HG03045 (cell line): ENCODE results near the gene BRINP2.

ENCODE experiments used
- ATAC-seq: cut with Tn5 transposase; IDR thresholded peaks from one replicate; pipeline ENCODE4 v1.9.1; 2021; ENCODE audit warnings: mild to moderate bottlenecking, moderate library complexity; ENCODE audit not compliant: unreplicated experiment

BRINP2 gene

DNA sequence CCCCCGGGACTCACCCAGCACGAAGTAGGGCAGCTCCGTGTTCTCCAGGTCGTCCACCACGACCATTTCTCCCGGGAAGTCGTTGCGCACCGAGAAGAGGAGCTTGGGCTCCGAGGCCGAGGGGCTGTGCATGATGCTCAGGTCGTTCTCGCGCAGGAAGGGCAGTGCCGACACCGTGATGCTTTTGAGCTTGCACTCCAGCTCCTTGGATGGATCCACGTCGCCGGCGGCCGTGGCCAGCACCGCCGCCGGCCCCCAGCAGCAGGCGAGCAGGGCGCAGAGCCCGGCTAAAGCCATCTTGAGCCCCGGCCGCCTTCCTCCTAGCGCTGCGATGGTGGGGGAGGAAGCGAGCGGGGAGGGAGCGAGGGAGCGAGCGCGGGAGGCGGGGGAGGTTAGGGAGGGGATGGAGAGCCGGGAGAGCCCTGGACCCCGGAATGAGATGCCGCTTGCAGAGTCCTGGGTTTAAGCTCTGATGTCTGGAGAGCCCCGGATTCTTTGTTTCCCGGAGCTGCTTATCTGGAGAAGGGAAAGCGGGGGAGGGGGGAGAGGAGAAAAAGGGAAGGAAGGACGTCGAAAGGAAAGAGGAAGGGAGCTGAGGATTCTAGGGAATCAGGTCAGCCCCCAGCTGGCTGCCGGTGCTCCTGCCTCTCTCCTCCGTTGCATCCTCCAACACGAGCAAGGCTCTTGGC lies 6.2 kb upstream of the BRINP2 start, which contains the start of gene ASTN1:
TSS of gene ASTN1 (minus strand) at position 333 of the 689 bp plus-strand sequence. CDS start at position 297, 36 bp downstream.
- no peak for ATAC-seq

DNA sequence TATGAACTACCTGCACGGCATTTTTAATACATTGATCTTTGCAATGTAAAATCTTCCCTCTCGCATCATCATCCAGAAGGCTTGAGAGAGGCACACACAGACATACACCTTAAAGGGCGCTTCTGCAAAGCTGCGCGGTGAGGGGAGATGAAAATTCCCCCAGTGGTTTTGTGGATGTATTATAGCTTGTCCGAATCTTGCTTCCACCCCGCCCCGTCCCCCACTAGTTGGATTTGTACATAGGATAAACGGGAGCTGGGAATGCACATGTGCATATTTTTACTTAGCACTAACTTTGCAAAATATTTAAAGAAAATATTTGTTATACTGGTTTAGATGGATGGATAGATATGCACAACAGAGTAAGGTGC lies 5.7 kb upstream of the BRINP2 start:
- no peak for ATAC-seq

DNA sequence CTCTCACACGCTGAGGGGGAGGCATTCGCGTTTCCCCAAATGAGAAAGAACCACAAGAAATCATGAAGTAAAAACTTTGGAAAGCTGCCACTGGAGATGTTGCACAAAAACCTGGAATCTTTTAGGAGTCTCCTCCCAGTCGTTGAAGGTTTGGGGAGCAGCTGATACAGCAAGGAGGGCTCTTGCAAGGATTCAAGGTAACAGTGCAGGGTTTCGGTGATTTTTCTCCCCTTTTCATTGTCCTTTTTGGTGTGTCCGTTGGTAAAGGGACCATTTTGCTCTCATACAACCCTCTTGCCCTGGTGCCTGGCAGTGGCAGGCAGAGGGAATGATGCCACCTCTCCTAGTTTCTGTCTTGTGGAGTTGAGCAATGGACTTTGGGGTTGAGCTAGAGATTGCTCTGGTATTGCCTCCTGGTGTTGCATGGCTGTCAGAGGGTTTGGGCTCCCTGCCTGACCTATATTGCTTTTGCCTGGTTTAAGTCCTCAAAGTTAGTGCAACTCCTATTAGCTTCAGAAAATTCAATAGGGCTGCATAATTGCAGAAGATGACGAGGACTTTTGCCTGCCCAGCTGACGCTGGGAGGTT lies 872 bp downstream of the BRINP2 start:
- no peak for ATAC-seq

DNA sequence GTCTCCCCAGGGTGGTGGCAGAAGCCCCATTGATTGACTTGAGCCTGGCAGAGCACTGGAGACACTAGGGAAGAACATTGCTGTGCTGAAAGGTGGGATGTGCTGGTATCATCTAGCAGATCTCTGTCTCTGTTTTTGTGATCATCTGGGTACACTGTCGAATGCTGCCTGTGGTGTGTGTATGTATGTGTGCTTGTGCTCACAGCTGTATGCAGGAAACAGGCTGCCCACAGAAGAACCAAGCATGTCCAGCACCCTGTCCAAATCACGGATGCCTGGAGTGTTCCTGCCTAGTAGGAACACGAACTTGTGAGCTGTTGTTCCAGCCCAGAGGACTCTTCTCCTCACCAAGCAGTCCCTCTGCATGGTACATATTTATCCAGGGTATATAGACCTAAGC lies 1.5 kb downstream of the BRINP2 start:
- ATAC-seq, result no peak

DNA sequence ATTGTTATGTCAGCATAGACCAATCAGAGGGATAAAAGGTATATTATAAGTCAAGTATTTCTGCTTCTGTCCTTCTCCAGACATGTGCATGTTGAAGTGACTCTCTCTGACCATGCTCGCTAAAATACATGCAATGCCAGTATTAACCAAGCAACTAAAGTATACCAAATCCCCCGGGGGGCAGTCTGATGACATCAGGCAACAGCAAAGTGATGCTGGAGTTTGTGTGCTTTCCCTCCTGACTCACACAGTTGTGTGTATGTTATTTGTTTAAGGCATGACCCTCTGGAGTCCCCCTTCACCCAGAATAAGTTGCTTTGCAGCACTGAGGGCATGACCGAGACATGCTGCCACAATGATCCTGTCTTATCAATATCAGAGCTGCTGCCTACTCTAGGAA lies 2.1 kb downstream of the BRINP2 start:
- ATAC-seq, result no peak

DNA sequence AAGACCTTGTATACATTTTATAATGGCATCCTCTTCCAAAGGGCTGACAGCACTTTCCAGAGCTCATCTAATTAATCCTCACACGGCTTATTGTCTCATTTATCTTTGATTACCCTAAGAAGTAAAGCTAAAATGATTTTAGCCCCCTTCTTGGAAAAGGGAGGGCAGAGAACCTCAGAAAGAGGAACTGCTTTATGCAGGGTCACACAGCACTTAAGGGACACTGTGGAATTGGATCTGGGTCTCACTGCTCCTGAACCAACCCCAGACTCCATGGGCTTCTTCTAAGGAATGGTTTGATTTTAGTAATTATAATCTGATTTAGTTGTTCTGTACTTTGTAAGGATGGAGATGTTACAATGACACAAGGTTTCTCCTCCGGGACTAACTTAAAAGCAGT lies 3.2 kb downstream of the BRINP2 start:
- no peak for ATAC-seq

DNA sequence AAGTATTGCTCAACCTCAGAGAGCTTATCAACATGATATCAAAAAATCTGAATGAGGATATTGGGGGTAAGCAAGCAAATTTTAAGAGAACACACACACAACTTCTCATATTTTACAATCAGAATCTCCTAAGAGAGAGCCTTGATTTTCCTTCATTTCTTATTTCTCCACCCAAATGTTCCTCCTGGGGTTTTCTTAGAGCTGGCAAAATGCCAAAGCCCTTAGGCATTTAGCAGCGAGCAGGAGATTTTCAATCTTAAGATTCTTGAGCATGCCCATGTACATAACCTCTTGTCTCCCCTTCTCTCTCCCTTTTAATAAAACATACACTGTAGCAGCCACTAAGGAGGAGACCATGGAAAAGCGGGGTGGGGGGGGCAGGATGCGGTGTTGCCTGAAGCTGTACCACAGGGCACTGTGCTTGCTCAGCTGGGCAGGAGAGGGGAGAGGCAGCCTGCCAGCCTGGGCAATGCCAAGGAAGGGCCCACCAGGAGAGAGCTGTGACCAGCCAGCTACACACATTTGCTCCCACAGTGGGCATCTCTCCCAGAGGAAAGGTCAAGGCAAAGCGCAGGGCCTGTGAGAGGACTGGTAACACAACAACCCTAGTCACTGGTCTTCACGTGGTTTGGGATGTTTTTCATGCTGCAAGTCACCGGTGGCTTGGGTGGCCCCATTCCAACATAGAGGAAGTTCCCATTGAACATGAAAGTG lies 4.3 kb downstream of the BRINP2 start:
- no peak for ATAC-seq

DNA sequence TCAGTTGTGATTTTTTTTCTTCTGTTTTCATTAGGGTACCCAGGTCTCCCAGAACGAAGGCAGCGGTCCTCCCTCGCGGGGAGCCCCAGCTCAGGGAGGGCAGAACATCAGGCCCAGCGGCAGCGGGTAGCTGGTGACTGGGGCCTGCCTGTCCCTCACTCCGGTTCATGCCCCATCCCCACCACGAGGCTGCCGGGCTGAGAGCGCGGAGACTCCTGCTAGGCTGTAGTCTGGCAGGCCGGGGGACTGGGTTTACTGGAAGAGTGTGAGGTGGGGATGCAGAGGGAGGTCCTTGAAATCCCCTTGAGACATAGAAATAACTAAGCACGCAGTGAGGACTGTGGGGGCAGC lies 10.5 kb downstream of the BRINP2 start:
- ATAC-seq, result peak; percentile 25

DNA sequence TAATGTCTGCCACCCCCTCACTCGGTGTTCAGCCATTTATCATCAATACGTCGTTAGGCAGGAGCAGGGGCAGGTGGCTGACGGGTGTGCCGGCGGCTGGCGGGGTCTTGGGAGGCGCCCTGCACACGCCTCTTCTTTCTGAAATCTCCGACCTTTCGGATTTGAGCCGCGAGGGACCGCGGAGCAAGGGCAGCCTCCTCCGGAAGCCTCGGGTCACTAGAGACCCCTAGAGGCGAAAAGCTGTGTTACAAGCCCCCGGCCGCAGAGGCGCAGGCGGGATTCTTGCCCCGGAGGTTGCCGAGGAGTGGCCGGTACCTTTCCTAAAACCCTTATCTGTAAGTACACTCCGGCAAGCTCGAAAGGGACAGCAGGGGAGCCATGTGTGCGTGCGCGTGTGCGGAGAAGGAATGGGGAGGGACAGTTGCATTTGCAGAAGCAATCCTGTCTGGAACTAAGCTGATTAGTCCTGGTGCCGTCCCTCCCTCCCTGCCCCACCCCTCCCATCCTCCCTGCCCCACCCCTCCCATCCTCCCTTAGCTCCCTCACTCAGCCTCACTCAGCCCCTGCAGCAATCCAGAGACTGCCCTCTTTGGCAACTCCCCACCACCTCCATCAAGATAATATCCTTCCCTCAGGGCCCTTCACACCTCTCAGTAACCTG lies 11.0 kb downstream of the BRINP2 start:
- peak; percentile 79 for ATAC-seq

DNA sequence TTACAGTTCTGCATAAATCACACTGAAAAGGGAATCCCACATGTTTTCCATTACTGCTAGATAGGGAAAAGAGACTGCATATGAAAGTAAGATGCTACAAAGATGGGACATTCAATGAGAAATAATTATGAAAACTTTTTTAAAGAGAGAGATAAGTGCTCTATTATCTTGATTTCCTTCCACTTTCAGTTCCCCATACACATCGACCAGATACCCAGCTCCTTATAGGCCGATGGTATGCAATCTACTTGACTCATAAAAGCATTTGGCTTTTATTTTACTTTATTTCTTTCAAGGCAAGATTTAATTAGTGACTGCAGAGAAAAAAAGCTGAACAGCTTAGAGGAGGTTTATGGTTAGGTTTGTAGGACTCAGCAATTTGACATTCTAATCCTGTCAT lies 13.1 kb downstream of the BRINP2 start:
- ATAC-seq, result no peak

DNA sequence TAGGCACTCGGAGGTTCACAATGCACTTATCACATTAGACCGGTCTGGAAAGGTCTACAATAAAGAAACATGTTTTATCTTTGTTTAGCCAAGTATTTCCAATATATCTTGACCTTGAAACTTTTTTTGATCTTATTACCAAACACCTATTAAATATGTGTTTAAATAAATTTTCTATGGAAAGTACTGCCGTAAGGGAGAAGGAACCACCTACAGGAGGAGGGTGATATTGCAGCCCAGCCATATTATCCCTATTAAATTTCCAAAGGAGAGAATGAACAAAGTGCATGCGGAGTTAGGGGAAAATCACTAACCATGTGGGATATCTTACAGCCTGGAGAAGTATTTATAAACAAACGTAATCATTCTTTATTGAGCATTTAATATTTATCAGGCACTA lies 14.5 kb downstream of the BRINP2 start:
- no peak for ATAC-seq

DNA sequence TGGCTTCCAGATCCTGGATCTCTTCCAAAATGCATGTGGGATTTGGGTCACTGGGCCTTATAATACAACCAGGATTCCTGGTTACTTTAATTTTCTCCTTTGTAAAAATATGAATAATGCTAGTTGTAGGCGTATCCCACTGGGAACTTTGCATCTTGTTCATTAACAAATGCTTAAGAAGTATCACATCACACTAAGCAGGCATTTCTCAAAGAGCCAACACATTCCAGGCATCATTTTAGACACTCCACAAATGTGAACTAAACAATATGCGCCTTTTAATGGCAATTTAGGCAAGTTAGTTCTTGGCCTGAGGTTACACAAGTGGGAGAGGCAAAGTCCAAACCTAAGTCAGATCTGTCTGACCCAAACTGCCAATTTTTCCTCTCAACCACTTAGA lies 15.9 kb downstream of the BRINP2 start:
- ATAC-seq, result no peak

DNA sequence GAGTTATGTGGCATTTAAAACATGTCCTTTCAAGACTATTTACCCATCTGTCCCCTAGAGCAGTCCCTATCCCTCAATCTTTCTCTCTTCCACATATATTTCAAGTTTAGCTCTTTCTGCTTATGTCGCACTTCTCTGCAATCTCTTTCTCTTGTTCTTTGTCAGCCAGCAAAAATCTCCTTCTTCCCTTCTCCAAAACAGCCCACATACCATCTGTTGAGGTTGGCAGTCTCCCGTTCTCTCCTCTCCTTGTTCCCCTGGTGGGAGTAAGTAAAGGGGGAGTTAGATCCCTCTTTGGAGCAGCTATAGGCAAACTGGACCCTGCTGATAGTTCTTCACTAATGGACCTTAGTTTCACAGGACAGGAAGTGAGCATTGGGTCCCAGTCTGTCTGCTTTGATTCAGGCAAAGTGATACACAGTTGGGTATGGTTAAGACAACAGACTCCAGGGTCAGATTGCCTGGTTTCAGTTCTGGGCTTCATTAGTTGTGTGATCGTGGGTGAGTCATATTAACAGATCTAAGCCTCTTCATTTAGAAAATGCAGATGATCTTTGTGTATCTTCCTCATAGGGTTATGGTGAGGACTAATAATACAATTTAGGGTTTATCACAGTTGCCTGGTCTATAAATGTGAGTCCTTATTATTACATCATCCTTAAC lies 19.7 kb downstream of the BRINP2 start:
- no peak for ATAC-seq

DNA sequence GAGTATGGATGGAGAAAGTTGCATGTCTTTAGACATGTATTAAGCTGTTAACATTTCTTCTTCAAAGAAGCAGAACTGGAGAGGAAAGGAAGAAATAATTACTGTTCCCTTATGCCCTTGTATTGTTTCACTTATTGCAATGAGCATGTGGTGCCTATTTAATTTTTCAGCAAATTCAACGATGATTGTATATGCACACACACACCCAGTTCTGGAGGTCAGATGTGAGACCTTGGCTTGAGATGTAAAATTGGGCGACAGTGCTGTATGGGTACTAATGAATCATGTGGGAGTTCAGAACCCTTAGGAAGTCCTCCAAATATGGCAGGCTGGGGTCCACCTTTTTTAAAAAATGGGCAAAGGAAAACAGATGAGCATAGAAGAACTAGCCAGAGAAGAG lies 27.5 kb downstream of the BRINP2 start:
- no peak for ATAC-seq

DNA sequence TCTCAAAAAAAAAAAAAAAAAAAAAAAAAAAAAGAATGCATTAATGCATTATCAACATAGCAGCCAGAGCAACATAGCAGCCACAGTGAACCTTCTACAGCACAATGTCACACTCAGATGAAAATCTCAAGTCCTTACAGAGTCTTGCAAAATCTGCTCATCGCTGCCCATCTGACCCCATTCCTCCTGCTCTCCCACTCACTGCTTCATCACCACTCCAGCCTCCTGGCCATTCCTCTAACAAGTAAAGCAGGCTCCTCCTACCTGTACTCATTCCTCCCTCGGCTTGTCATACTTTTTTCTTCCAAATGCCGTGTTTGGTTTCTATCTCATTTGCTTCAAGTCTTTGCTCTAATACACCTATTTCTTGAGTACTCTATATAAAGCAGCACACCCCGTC lies 29.5 kb downstream of the BRINP2 start:
- no peak for ATAC-seq

DNA sequence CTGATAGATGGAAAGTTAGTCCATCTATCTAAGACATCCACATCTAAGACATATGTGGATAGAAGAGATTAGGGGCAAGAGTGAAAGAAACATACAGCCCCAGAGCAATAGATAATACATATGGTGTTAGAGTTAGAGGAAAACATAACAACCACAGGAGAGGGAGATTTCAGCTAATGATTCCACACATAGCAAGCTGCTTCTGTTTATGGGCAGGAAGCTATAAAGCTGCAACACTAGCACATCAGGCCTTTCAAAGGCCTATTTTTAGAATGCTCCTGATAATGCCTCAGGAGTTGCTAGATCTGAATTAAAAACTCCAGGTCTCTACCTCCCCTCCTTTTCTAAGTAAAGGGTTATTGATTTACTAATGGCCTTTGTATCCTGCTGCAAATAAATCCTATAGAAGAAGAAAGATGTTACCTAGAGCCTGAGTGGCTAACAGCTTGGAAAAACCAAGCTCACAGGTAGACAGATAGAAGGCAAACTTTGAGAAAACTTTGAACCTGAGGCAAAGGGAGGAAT lies 36.1 kb downstream of the BRINP2 start:
- ATAC-seq, result no peak

DNA sequence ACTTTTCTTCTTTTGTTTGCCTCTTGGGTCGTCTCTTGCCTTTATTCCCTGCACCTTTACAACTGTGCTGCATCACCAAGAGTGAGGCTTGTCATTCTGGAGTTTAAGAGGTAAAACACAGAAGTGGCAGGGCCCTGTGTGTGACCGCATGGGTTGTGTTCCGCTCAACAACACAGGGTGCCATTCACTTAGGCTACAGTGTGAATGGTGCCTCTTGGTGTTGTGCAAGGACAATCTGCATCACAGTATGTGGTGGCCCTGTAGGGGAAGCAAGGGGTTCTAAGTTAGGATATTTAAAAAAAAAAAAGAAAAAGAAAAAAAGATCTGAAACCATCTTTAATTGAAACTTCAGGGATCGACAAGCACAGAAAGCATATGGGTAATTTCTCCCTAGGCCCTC lies 38.2 kb downstream of the BRINP2 start:
- ATAC-seq, result no peak

DNA sequence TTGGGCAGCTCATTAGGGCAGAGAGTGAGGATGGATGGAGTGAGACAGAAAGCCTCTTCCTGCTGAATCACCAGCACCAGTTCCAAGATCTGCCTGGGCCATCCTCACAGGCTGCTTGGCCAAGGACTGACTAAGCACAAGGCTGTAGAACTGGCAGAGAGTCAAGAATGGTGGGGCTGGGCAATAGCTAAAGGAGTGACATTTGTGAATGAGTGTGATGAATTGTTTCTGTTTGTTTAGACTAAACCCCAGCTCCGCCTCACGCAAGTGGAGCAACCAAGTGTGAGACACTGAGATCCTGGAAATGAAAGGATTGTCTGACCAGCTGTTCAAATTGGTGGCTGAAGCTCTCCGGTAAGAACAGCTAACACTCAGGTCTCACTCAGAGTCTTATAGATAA lies 38.6 kb downstream of the BRINP2 start:
- no peak for ATAC-seq

DNA sequence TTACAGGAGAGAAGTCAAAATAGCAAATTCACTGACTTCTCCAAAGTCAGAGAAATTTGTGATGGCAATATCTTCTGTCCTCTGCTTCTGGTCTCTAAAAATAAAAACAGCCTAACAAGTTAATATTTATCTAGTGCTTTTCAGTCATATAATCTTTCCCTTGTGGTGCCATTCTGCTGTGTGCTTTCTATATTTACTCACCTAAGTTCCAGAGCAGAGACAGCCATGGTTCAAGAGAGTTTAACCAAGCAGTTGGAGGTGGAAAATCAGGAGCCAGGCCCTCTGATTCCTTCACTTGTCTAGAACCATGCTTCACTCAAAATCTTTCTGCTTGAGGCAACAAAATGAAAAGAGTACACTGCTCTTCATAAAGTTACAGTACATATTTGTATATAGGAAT lies 39.3 kb downstream of the BRINP2 start:
- ATAC-seq, result no peak

DNA sequence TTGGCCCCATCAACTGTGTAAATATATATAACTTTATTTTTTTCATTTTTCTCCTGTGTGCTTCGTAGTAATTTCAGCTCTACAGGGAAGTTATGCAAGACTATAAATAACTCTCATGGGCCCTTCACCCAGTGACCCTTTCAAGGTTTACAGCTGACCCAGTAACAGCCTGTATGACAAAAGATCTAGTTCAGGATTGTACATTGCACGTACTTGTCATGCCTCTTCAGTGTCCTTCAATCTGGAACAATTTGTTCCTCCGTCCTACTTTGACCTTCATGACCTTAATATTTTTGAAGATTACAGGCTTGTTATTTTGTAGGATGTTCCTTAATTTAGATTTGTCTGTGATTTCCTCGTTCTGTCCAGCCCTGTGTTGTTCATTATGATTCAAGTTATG lies 40.5 kb downstream of the BRINP2 start:
- no peak for ATAC-seq

DNA sequence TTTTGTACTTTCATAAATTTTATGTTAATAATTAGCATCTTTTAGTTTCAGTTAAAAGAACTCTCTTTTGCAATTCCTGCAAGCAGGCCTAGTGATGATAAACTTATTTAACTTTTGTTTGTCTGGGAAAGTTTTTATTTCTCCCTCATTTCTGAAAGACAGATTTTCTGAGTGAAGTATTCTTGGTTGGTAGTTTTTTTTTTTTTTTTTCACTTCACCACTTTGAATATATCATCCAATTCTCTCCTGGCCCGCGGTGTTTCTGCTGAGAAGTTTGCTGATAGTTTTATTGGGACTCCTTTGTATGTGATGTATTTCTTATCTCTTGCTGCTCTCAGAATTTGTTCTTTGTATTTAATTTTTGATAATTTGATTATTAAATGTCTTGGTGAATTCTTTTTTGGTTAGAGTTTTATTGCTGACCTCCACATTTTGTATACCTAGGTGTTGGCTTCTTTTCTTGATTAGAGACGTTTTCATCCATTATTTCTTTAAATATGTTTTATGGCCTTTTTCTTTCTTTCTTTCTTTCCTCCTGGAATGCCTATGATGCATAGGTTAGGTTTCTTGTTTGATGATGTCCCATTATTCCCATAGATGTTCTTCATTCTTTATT lies 45.9 kb downstream of the BRINP2 start:
- no peak for ATAC-seq
